ENCODE measurements around the gene RNASE4. TPM values are rescaled to one million over a fixed set of nuclear protein-coding genes. Genes with fewer than 3 reads are reported as not detected.

Gene RNASE4
- total RNA-seq, 1 experiment from 2014 or later = not detected

DNA sequence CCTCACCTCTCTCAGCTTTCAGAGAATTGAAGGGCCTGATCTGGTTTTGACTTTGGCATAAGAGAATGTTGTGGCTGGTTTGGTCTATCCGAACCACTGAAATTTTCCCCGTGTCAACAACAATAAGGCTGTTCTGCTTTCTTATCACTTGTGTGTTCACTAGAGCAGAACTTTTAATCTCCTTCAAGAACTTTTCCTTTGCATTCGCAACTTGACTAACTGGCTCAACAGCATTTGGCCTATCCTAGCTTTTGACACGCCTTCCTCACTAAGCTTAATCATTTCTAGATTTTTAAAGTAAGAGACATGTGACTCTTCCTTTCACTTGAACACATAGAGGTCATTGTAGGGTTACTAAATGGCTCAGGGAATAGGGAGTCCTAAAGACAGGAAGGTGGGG is 35.4 kb downstream of the RNASE4 start:
- Mint-ChIP-seq H3K27ac (no peak overlapping the region), H3K4me3 (no peak overlapping the region), H3K4me1 (peaks cover 0 to 3% of the 10 kb centered on the region in 2 experiments; a peak in 1 of 4 replicates), H3K36me3 (ENCODE audit: insufficient read depth in 1 of 3, low read depth in 3 of 3) (peaks cover 0 to 3% (median 0%) of the 10 kb centered on the region in 3 experiments; a peak in 2 of 7 replicates), H3K9me3 (peaks cover 0 to 4% of the 10 kb centered on the region in 2 experiments; a peak in 2 of 5 replicates), H3K27me3 (ENCODE audit: low read depth) (peaks cover 17% of the 10 kb centered on the region)
- DNase-seq = no peak
- no peak overlapping the region for H2BK12ac ChIP-seq (ENCODE audit: insufficient read length, low read depth, low read length)
- TF ChIP-seq, protein P1, sequence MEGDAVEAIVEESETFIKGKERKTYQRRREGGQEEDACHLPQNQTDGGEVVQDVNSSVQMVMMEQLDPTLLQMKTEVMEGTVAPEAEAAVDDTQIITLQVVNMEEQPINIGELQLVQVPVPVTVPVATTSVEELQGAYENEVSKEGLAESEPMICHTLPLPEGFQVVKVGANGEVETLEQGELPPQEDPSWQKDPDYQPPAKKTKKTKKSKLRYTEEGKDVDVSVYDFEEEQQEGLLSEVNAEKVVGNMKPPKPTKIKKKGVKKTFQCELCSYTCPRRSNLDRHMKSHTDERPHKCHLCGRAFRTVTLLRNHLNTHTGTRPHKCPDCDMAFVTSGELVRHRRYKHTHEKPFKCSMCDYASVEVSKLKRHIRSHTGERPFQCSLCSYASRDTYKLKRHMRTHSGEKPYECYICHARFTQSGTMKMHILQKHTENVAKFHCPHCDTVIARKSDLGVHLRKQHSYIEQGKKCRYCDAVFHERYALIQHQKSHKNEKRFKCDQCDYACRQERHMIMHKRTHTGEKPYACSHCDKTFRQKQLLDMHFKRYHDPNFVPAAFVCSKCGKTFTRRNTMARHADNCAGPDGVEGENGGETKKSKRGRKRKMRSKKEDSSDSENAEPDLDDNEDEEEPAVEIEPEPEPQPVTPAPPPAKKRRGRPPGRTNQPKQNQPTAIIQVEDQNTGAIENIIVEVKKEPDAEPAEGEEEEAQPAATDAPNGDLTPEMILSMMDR (conservative IDR thresholded peaks at IDR 0.05) = no peak
- H2AK5ac ChIP-seq (ENCODE audit: insufficient read length, low read length) = no peak overlapping the region
- H3K4me2 ChIP-seq (ENCODE audit: insufficient read depth, insufficient read length, low read length) = no peak overlapping the region
- WGBS (ENCODE audit: extremely low coverage, insufficient read length, low lambda C conversion rate) = no CpG with 5 or more reads among the region's 4 CpGs
- H3K14ac ChIP-seq (ENCODE audit: insufficient read depth, low read length) = no peak overlapping the region
- no peaks in the 10 kb centered on the region for H3K23me2 ChIP-seq (ENCODE audit: insufficient read length, low read depth, low read length, poor library complexity, severe bottlenecking)
- no peak overlapping the region for H4K91ac ChIP-seq (ENCODE audit: insufficient read length, low read depth, low read length)
- H4K20me1 ChIP-seq (ENCODE audit: control insufficient read depth, insufficient read depth, insufficient read length) = no peaks in the 10 kb centered on the region
- no peak overlapping the region for H3K9ac ChIP-seq (ENCODE audit: extremely low read depth, insufficient read length, low read length)
- no peak overlapping the region for H4K8ac ChIP-seq (replicated peaks; ENCODE audit: insufficient read length, low read depth, low read length)
- no peaks in the 10 kb centered on the region for H3K9me3 ChIP-seq (ENCODE audit: control insufficient read depth, low read depth, low read length)
- H3K4ac ChIP-seq (ENCODE audit: low read depth, low read length) = no peak overlapping the region
- H3K79me1 ChIP-seq (ENCODE audit: insufficient read depth, low read depth, low read length, poor library complexity, severe bottlenecking) = no peaks in the 10 kb centered on the region
- H3K27ac ChIP-seq (ENCODE audit: insufficient read length, low read depth, low read length) = no peak overlapping the region
- H3K27me3 ChIP-seq (ENCODE audit: insufficient read depth, low read length) = no peaks in the 10 kb centered on the region
- H3T11ph ChIP-seq (ENCODE audit: low read length) = no peak overlapping the region
- no peak overlapping the region for H4K5ac ChIP-seq (ENCODE audit: insufficient read length, low read depth, low read length)
- H2BK20ac ChIP-seq (ENCODE audit: low read depth, low read length, poor library complexity, severe bottlenecking) = no peak overlapping the region
- H3K56ac ChIP-seq (ENCODE audit: insufficient read length, low read depth, low read length) = no peak overlapping the region
- H3K79me2 ChIP-seq (ENCODE audit: insufficient read depth, low read length) = no peaks in the 10 kb centered on the region
- H2AFZ ChIP-seq (ENCODE audit: low read length) = no peak overlapping the region
- no peak overlapping the region for H2BK5ac ChIP-seq (ENCODE audit: insufficient read length, low read length)
- H2BK120ac ChIP-seq (ENCODE audit: low read depth, low read length, poor library complexity, severe bottlenecking) = no peak overlapping the region
- no peaks in the 10 kb centered on the region for H3K4me1 ChIP-seq (ENCODE audit: insufficient read depth, low read length)
- no peak overlapping the region for H3K23ac ChIP-seq (ENCODE audit: insufficient read length, low read depth, low read length)
- no peak overlapping the region for H2BK15ac ChIP-seq (ENCODE audit: low read depth, low read length)
- no peak overlapping the region for H3K18ac ChIP-seq (ENCODE audit: insufficient read length, low read depth, low read length)
